GM18507 (cell line): ENCODE data around the gene ALKBH7.
"Not testable (repeated sequence)": the region's sequence is repeated elsewhere in the genome, so short reads cannot be mapped to it uniquely, and the experiment has no call there.

ENCODE experiments used
- DNase-seq: peaks from one replicate; pipeline ENCODE4 v3.0.0; 2011; ENCODE audit warnings: low read depth; ENCODE audit not compliant: insufficient read length; ENCODE audit errors: extremely low spot score
- FAIRE-seq: peaks from 2 replicates; lab custom pipeline; 2011; peaks lifted over from hg19 to GRCh38; lab: Jason Lieb, UNC

ALKBH7 gene

DNA sequence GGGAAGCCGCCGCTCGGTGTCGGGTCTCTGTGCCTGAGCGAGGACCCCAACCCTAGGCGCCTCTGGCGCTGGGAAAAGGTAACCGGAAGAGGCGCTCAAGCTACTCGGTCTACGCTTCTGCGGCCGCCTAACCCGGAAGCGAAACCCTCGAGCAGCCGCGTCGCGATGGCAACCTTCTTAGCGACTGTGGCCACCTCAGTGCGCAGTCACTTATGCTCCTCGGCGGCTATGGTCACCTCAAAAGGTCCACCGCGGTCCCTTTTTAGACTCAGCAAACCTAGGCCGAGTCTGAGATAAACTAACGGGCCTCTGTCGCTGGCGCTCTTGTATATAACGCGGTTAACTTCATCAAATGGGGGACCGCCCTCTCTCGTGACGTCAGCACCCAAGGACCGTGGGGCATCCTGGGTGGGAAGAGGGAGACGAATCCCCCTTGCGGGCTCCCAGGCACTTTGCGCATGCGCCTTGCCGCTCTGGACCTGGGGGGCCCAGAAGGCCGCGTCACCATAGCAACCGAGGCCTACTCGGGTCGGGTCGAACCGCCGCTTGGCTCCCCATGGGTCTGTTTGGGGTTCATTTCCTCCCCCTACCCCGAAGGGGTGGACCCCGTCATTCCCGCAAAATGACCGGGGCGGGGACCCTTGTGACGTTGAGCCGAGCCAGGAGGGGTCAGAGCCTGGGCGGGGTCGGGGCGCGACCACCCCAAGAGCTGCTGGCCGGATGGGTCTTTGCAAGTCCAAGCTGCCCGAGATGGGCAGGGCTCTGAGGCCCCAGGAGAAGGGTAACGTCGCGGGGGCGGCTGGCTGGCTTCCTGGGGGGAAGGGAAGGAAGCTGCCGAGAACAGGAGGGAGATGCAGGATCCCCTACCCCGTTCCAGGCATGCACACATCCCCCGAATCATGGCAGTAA is 20.7 kb downstream of the ALKBH7 start, which contains the start of gene GTF2F1:
TSS of gene GTF2F1 (minus strand) at position 91 of the 909 bp plus-strand sequence. CDS start 169 bp downstream, outside the sequence.
- peak; percentile 96 for FAIRE-seq
- peak; percentile 91 for DNase-seq

DNA sequence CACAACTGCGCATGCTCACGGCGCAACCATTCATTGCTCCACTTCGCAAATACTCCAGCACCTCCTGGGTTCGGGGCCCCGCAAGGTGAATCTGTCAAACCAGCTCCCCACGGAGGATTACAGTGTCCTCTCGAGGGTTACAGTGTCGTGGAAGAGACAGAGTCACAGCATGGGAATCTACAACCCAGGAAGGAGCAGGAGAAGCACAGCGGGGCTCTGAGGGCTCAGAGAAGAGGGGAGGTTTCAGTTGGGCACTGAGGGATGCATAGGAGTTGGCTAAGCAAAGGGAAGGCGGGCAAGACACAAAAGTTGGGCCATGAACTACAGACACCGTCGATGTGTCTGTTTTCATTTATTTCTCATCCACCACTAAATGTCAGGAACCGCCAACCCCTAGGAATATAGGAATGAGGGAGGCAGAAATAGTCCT is 21.4 kb downstream of the ALKBH7 start:
- FAIRE-seq, result no peak
- DNase-seq, result no peak

DNA sequence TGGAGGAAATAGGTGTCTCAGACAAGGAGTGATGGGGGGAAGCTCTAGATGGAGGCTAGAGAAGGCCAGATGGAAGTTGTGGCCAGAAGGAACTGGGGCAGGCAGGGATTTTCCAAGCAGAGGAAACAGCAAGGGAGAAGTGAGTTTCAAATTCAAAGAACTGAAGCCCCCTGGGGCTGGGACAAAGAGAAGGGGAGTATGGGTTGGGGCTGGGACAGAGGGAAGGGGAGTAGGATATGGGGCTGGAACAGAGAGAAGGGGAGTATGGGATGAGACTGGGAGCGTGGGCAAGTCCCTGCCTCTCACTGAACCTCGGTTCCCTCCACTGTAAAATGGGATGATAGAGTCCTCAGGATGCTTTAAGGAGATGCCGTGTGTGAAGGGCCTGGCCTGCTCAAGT is 22.2 kb downstream of the ALKBH7 start:
- DNase-seq (no peak), FAIRE-seq (no peak)

DNA sequence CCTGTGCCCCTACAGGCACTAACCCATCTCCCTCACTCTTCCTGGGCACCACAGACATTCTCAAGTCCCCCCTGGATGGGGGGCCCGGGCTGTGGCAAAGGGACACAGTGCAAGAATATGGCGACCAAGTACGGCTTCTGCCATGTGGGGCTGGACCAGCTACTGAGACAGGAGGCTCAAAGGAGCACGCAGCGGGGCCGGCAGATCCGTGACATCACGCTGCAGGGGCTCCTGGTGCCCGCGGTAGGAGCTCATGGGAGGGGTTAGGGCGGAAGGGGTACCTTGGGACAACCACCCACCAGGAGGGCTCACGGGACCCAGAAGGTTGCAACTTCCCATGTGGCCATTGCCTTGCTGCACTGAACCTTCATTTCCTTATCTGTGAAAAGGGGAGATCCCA is 23.7 kb downstream of the ALKBH7 start:
- FAIRE-seq (no peak), DNase-seq (no peak)

DNA sequence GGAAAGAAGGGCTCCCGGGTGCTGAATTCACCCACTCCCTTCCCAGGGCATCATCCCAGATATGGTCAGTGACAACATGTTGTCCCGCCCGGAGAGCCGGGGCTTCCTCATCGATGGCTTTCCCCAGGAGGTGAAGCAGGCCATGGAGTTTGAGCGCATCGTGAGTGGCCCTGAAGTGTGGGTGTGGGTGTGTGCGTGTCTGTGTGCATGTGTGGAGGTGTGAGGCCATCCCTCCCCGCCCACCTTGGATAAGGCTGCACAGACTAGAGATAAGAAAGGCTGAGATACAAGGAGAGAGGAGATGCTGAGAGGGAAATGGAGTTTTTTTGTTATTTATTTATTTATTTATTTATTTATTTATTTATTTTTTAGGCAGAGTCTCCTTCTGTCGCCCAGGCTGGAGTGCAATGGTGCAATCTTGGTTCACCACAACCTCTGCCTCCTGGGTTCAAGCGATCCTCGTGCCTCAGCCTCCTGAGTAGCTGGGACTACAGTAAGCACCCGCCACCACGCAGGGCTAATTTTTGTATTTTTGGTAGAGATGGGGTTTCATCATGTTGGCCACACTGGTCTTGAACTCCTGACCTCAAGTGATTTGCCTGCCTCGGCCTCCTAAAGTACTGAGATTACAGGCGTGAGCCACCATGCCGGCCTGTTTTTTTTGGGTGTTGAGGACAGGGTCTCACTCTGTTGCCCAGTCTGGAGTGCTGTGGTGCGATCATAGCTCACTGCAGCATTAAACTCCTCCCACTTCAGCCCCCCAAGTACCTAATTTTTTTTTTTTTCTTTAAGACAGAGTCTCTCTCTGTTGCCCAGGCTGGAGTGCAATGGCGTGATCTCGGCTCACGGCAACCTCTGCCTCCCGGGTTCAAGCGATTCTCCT is 27.7 kb downstream of the ALKBH7 start:
- not testable (repeated sequence) for FAIRE-seq, DNase-seq

DNA sequence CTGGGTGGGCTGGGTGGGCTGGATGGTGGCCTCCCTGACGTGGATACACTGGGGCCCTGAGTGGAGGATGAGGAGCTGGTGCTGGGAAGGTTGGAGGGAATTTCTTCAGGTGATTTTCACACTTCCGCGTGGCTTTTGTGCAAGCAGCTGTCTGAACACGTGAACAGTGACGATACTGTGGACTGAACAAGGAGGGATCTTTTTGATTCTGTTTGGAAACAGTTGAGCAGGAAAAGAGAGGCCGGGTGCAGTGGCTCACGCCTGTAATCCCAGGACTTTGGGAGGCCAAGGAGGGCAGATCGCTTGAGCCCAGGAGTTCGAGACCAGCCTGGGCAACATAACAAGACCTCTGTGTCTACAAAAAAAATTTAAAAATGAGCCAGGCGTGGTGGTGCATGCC is 29.5 kb downstream of the ALKBH7 start:
- FAIRE-seq (no peak), DNase-seq (no peak)

DNA sequence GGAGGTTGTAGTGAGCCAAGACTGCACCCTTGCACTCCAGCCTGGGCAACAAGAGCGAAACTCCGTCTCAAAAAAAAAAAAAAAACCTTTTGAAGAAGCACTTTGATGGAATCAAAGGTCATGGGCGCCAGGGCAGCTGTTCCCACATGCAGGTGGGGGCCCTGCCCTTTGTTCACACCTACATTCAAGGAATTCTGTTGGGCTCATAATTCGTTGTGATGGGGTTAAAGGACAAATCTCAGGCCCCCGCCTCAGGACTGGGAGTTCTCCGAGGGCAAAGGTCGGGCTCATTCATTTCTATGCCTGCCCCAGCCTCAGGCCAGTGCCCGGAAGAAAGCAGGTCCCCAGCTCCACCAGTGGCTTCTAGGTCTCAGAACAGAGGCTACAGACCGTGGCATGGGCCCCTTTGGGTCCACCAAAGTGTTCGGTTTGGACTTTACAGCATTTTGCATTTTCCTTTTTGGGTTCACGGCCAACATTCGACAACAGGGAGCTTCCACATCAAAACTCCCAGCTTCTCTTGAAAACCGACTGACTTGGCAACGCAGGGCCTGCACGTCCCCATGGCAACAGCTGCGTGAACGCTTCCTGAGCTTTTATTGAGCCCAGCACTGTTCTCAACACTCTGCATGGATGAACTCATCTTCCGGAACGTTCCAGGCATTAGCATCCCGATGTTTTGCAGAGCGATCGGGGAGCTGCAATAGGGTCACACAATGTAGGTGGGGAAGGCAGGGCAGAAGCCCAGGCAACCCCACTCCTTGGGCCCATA is 30.4 kb downstream of the ALKBH7 start:
- DNase-seq, result no peak
- no peak for FAIRE-seq

DNA sequence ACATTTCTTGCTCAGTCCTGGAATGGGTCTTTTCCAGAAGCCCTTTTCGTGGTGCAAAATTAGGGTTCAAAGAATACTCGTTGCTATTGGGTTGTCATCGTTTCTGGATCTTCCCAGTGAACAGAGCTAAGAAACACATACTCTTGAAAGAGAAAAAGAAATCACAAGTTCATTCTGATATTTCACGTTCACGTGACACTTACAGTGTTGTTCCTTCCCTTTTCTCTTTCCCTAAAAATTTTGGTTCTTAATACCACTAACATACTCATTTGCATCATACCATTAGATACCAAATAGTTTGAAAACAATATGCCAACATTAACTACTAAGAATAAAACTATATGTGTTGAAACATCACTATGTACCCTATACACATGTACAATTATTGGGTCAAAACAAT is 33.8 kb downstream of the ALKBH7 start:
- DNase-seq (no peak), FAIRE-seq (no peak)

DNA sequence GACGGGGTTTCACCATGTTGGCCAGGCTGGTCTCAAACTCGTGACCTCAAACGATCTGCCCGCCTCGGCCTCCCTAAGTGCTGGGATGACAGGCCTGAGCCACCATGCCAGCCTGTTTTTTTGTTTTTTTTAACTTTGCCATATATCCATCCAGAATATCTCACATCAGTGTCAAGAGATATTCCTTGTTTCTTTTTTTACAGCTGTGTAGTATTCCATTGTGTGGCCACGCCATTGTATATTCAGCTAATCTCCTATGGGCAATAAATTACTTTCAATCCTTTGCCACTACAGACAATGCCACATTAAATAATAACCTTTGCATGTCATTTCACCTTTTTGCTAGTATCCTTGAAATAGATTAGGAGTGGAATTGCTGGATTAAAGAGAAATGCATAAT is 36.8 kb downstream of the ALKBH7 start:
- DNase-seq (no peak), FAIRE-seq (no peak)

DNA sequence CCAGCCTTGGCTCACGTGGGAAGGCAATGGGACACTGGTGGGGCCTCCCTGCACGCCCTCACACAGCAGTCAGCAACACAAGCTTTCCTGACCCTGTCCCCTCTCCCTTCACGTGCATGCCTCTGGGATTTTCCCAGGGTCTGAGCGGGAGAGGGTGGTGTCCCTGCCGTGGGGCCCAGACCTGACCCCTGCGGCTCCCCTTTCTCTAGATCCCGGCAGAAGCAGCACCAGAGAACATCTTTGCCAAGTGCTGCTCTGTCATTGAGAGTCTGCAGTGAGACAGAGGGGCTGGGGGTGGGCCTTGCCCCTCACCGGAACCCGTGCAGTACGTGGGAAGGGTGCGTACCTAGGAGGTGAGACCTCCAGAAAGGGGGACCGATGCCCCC is 39.5 kb downstream of the ALKBH7 start:
- FAIRE-seq, result no peak
- no peak for DNase-seq

DNA sequence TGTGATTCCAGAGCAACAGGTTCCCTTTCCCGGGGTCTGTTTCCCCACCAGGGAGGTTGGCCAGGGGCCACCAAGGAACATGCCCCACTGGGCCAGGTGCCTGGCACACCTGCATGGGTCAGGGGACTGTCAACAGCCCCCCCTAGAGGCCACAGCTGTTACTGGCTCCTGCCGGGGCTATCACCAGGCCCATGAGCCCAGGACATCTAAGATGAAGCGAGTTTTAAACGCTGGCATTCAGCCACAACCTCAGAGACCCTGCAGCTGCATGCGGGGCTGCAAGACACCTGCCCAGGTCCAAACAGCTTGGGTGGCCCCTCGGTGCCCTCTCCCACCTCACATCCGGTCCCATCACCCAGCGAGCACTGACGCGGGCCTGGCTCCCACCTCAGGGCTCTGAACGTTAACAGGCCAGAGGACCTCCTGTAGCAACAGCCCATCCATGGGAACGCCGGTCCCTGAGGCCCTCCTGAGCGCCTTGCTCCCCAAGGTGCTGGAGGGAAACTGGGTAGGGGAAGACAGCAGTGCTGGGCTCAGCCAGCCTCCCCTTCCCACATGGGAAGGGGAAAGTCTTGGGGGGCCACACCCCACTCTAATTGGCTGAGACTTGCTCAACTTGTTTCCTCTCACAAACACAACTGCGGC is 40.0 kb downstream of the ALKBH7 start:
- DNase-seq (peak; percentile 32), FAIRE-seq (no peak)

DNA sequence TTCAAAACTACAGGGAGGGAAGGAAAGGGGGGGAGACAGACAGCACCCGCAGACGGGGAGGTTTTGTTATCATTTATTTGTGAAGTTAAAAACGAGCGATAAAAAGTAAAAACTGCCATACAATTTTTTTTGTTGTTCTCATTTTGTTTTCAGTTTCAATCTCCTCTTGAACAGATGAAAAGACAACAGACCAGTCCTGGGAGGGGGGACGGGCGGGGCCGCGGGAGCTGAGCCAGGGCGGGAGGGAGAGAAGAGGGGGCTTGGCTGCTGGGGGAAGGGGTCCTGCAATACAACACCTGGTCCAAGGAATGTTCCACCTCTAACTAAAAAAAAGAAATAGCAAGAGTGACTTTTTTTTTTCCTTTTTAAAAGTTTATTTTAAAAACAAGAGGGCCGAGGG is 40.7 kb downstream of the ALKBH7 start:
- DNase-seq, result no peak

DNA sequence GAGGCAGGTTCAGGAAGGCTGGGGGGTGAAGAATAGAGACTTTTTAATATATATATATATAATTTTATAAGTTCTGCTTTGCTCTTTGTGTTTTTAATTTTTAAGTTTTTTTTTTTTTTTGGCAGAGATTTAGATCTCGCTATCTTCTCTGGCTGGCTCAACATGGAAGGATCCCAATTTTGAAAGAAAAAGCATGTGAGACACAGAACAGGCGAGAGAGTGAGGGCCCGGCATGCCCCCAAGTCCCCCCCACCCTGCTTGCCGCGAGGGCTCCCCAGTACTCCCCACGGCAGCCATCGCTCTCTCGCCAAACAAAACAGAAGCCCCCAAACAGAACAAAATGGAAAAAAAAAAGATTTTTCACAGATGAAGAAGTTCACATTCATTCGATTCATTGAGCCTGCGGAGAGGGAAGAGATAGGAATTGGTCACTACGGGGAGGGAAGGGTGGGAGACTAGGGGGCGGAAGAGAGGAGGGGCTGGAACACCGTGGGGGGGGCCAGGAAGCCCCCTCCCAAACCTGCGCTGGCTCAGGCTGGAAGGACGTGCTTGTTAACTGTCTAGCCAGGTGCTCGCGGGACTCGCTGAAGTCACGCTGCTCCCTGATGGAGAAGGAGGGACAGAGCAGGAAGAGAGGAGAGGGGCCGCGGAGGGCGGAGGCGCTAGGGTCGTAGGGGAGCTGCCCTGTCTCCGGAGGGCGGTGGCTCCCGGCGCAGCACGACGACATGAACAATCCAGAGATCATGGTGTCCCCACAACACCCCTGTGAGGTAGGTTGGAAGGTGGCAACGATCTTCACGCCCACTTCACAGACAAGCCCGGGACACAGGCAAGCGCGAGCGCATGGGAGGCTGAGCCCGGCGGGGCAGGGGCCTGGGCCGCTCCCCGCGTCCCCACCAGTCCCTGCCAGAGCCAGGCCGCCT is 41.4 kb downstream of the ALKBH7 start:
- FAIRE-seq (no peak), DNase-seq (no peak)

More for the DNA sequence above, 40.7 kb downstream of the ALKBH7 start:
- FAIRE-seq, result no peak

DNA sequence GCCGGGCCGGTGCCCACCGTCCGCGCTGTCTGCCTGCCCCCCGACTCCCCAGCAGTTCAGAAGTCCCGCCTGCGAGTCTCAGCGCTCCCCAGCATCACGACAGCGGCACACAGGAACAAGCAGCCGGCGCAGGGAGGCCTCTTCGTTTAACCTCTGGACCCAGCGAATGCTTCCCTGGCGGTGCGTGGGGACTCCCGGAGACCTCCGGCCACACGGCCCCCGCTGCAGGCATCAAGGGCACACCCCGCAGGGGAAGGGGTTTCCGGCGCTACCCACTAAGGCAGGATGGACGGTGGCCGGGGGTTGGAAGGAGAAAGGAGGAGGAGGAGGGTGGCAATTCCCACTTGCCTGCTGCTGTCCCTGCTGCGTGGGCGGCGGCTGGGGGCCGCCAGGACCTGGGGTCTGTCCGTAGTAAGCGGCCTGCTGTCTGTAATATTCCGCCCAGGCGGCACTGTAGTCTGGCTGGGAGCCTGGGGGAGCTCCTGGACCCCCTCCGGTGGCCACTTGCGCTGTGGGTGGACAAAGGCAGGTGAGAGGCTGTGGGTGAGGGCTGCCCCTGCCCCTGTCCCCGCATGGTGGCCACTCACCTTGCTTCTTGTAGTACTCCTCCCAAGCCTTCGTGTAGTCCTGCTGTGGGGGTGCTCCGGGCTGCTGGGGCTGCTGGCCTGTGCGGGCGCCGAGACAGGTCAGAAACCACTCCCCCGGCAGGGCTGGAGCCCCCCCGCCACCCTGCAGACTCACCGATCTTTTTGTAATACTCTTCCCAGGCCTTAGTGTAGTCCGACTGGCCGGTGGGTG is 42.4 kb downstream of the ALKBH7 start:
- FAIRE-seq, result no peak
- no peak for DNase-seq

DNA sequence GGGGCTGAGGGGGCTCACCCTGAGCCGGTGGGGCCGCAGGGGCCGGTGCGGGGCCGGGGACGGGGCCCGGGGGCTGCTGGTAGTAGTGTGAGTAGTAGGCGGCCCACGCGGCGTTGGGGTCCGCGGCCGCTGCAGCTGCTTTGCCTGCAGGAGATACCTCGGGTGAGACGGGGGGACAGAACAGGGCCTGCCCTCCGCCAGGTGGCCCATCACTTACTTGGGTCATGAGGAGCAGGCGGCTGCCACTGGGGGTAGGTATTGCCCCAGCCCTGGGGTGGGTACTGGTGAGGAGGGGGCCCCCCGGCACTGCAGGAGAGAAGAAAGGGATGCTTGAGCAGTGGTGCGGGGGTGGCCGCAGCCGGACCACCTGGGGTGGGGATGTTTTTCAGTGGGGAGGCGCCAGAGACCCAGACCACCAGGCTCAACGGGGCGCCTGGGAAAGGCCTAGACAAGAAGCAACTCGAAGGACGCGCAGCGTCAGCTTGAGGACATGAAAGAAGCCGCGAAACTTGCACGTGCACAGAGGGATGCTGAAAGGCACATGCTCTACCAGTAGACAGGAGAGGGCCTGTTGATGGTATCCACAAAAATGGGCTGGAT is 43.1 kb downstream of the ALKBH7 start:
- no peak for FAIRE-seq
- DNase-seq, result no peak

DNA sequence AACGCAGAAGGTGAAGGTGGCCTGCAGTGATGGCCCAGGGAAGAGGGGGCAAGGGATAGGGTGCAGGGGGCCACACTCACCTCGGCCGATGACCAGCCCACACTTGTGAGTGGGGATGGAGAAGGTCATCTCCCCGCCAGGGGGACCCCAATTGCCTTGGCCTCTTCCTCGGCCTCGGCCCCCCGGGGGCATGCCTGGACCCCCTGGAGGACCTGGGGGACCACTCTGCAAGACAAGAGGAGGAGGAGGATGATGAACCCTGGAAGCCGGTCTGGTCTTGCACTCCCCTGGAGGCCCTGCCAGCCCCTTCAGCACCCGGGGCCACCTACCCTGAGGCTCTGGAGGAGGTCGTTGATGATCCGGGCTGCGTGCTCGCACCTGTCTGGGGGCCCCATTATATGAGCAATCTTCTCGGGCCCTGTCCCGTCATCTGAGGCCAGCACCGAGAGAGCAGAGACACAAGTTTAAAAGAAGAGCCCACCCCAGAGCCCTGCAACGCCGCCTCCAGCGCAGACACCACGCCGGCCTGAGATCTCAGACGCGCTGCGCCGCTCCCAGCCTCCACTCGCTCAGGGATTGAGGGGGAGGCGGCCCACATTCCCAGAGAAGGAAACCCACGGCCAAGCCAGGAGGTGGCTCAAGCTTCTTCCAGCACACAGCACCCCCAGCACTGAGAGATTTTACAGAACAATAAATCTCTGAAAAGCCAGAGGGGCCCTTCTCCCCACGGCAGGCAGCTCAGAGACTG is 44.2 kb downstream of the ALKBH7 start:
- FAIRE-seq (no peak), DNase-seq (no peak)
